HFF-Myc (cell line): ENCODE results near the gene CCDC71.
A peak's percentile ranks its signal among the peaks of the same experiment; 100 is the strongest.

Experiments
- DNase-seq: peaks from one replicate; pipeline ENCODE4 v3.0.0-alpha.2; 2011; ENCODE audit warnings: low read depth; ENCODE audit errors: extremely low read depth
- H3K4me3 ChIP-seq: replicated peaks from 2 replicates; pipeline ENCODE4 v1.5.1; 2011; ENCODE audit warnings: low read depth, mild to moderate bottlenecking, control low read depth, low read length
- TF ChIP-seq, protein P1 (sequence below): IDR thresholded peaks from 2 replicates; pipeline ENCODE4 v1.5.1; 2012; ENCODE audit warnings: mild to moderate bottlenecking, low read depth, low read length, control low read depth; ENCODE audit errors: missing control alignments

Gene CCDC71

GRCh38 chr3:49165771-49166751 lies at the start of gene CCDC71:
Gene CCDC71 (minus strand): TSS chr3:49166331. CDS start chr3:49164208, 2,123 bp downstream.
- DNase-seq, result peak; percentile 45
- H3K4me3 ChIP-seq, result peak within 1 kb of the TSS; percentile 96
- TF ChIP-seq, protein P1, sequence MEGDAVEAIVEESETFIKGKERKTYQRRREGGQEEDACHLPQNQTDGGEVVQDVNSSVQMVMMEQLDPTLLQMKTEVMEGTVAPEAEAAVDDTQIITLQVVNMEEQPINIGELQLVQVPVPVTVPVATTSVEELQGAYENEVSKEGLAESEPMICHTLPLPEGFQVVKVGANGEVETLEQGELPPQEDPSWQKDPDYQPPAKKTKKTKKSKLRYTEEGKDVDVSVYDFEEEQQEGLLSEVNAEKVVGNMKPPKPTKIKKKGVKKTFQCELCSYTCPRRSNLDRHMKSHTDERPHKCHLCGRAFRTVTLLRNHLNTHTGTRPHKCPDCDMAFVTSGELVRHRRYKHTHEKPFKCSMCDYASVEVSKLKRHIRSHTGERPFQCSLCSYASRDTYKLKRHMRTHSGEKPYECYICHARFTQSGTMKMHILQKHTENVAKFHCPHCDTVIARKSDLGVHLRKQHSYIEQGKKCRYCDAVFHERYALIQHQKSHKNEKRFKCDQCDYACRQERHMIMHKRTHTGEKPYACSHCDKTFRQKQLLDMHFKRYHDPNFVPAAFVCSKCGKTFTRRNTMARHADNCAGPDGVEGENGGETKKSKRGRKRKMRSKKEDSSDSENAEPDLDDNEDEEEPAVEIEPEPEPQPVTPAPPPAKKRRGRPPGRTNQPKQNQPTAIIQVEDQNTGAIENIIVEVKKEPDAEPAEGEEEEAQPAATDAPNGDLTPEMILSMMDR, result no peak

DNA sequence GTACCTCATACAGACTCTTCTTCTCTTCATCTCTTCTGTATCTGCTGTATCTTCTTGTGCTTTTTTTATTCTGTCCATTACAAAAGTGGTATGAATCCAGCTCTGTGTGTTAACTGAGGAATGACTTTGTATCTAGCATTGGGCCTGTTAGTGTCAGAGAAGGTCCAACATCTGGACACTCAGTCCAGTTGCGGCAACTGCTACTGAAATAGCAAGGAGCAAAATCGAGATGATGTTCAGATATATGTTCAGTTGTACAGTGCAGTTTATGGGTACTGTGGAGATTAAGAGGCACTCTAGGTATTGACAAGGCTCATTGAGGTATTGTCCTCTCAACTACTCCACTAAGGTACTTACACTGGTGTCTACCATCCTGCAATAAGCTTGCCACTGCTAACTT lies 47.9 kb upstream of the CCDC71 start:
- no peak for DNase-seq
- no peak overlapping the region for H3K4me3 ChIP-seq
- TF ChIP-seq, protein P1, result no peak

- no peak for DNase-seq
- H3K4me3 ChIP-seq, result no peak overlapping the region
- TF ChIP-seq, protein P1, result no peak
Measured at GRCh38 chr3:49213541-49213943, 47.4 kb upstream of the CCDC71 start.

GRCh38 chr3:49199900-49200281 lies 33.8 kb upstream of the CCDC71 start:
- TF ChIP-seq, protein P1, result no peak
- peak overlapping the region; percentile 30 for H3K4me3 ChIP-seq
- DNase-seq, result no peak

GRCh38 chr3:49199239-49199899 lies 33.2 kb upstream of the CCDC71 start:
- DNase-seq, result no peak
- peak overlapping the region; percentile 30 for H3K4me3 ChIP-seq
- TF ChIP-seq, protein P1, result no peak

DNA sequence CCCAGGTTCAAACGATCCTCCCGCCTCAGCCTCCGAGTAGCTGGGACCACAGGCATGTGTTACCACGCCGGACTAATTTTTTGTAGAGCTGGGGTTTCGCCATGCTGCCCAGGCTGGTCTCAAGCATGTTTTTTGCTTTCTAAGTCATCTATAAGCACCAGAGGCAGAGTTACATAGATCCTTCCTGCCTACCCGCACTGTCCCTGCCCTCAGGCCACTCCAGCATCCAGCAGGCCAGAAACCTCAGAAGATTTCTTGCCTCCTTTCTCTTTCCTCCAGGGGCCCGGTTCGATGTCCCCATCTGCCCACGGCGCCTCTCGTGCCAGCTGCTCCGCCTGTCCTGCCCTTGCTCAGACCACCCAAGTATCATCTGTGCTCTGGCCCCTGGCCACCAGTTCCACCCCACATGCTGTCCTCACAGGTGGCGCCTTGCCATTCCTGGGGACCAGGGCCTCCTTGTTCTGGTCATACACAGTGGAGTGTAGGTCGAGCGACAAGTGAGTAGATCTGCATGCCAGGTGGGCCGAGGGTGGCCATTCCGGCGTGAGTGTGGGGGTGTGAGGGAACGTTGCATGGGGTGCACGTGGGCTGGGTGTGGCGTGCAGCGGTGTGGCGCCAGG lies 32.6 kb upstream of the CCDC71 start:
- TF ChIP-seq, protein P1, result no peak
- no peak overlapping the region for H3K4me3 ChIP-seq
- no peak for DNase-seq
